GM15510 (cell line): ENCODE measurements around the gene FAM83E.

Experiments
- POLR2A ChIP-seq: IDR thresholded peaks from 3 replicates; pipeline ENCODE4 v1.6.1; 2011; ENCODE audit warnings: borderline replicate concordance; ENCODE audit not compliant: insufficient read length; ENCODE audit errors: extremely low read depth

The FAM83E gene

GRCh38 chr19:48624067-48624594 lies 9.3 kb upstream of the FAM83E start:
- peak; percentile 23 for TF ChIP-seq POLR2A

- no peak for TF ChIP-seq POLR2A
These were observed 8.7 kb upstream of the FAM83E start for GRCh38 chr19:48623556-48624066.

DNA sequence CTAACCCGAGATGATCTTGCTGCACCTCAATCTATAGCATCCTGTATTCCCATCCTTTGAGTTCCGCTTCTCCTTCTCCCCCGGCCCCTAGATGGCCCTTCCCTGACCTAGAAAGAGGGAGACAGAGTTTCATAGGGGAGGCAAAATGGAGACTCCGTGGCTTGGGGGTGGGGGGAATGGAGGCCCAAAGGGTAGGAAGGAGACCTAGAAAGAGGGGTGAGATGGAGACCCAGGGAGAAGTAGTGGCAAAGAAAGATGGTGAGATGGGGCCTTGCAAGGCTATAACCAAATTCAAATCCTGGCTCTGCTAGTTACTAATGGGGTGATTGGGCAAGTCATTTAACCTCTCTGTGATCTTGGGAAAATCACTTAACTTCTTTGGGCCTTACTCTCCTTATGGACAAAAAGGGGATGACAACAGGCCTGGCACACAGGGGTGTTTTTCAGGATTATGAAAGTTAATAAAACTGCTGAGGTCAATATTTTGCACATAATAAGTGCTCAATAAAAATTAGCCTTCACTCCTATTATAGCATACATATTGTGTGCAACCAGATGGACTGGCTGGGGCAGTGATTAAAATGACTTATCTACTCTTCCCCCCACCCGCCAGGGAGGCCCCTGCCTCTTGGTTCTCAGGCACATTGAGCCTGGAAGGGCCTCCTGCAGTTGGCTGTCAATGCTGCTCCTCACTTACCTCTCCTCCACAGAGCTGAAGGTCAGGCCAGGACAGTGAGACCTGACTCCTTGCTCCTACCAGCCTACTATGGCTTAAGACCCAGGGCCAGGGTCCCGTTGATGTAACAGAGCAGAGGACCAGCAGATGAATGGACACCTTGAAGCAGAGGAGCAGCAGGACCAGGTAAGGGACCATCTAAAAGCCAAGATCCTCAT lies 5.1 kb upstream of the FAM83E start:
- TF ChIP-seq POLR2A: no peak

GRCh38 chr19:48618916-48619691 lies 4.2 kb upstream of the FAM83E start, which contains the start of the genes RPL18 and SPHK2:
Gene RPL18, minus strand, starts transcription at chr19:48619178. Its CDS starts 35 bp downstream, at chr19:48619143.
Gene SPHK2, plus strand, starts transcription at chr19:48619506. Its CDS starts 1,009 bp downstream, at chr19:48620515.
- TF ChIP-seq POLR2A: peak; percentile 97

GRCh38 chr19:48618278-48618915 lies 3.5 kb upstream of the FAM83E start:
- no peak for TF ChIP-seq POLR2A

- no peak for TF ChIP-seq POLR2A
These were observed 2.5 kb upstream of the FAM83E start for GRCh38 chr19:48617146-48617937.

DNA sequence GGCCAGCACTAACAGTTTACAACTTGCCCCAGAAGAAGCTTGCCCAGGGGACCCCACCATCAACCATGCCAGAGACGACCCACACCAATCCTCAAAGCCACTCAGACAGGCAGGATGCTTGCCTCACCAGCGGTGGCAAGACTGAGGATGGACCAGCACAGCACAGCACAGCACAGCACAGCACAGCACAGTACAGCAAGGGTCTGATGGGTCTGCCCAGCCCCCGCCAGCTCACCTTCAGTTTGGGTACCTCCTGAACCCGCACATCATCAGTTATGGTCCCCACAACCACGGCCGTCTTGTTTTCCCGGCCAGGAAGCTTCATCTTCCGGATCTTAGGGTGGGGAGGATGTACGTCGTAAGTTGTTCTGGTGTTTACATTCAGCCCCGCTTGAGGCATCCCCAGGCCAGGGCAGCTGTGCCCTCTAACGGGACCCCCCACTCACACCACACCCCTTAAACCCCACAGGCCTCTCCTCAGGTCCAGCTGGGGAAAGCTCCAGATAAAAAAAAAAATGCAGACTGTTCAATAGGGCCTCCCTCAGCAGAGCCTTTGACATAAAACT lies 1.7 kb upstream of the FAM83E start:
- TF ChIP-seq POLR2A: peak; percentile 22

GRCh38 chr19:48616041-48616436 lies 1.2 kb upstream of the FAM83E start:
- TF ChIP-seq POLR2A: no peak

DNA sequence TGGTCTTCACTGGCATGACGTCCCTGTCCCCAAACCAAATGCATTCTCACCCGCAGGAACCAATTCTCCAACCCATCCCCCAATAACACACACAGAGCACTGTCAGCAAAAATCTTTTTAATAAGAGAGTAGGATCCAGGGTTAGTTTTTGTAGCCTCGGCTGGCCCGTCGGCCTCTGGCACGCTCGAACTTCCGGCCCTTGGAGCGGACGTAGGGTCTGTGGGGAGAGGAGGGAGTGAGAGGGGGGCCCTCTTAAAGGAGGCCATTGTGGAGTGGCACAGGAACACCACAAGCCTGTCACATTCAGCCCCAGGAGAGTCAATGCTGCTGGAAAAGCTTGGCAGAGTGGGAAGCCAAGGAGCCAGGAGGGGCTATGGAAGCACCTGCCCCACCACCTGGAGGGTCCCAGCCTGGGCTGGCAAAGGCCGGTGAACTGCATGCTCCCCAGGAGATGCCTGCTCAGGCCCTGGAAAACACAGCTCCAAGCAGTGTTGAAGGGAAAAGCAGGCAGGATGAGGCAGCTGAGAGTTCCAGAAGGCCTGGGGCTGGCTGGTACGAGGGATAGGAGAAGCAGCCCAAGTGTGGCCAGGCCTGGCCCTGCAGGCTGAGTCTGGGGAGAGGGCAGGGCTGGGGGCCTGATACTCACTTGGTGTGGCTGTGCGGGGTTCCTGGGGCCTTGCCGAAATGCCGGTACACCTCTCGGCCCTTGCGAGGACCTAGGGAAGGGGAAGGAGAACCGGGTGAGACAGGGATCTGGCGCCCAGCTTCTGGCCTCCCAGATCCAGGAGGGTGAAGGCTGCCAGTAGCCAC lies 560 bp upstream of the FAM83E start:
- no peak for TF ChIP-seq POLR2A

- TF ChIP-seq POLR2A: peak; percentile 19
These were observed 932 bp downstream of the FAM83E start for GRCh38 chr19:48613852-48614435.

- TF ChIP-seq POLR2A: no peak
These were observed 1.6 kb downstream of the FAM83E start for GRCh38 chr19:48613024-48613851.
